ENCODE measurements around the gene IFRD2.

GRCh38 chr3:50314342-50314741, 22.1 kb upstream of the IFRD2 start:
- no peak for TF ChIP-seq CTCF (IDR thresholded peaks at IDR 0.05)
- TF ChIP-seq POLR2AphosphoS5 (IDR thresholded peaks at IDR 0.05; ENCODE audit: insufficient read depth in 1 of 2, low read depth in 1 of 2): peak in 1 of 2 donors; percentile 12
- TF ChIP-seq POLR2A (IDR thresholded peaks at IDR 0.05): no peak

All from vagina (tissue), 2 donors.